Liver (tissue), 9 donors: ENCODE data around the gene REL. TPM values are rescaled to one million over a fixed set of nuclear protein-coding genes. Genes with fewer than 3 reads are reported as not detected.
A peak's percentile ranks its signal among the peaks of the same experiment; 100 is the strongest.

Experiments
- DNase-seq: peaks from one replicate; pipeline ENCODE4 v3.0.0-alpha.2; 2017; ENCODE audit warnings: low spot score
- H3K27ac ChIP-seq, 2 donors: one replicate each; pipeline ENCODE4 v1.7.0; 2013; ENCODE audit warnings: inconsistent platforms in 2 of 2, low read length in 2 of 2, control low read depth in 1 of 2, low read depth in 1 of 2, mild to moderate bottlenecking in 1 of 2
- H3K27me3 ChIP-seq, 4 donors: one replicate each; pipeline versions ENCODE4 v1.6.1 to v1.7.0; 2013; ENCODE audit warnings: low read length in 3 of 4, inconsistent platforms in 1 of 4, mild to moderate bottlenecking in 1 of 4, moderate library complexity in 1 of 4; ENCODE audit not compliant: control insufficient read depth in 4 of 4, insufficient read depth in 4 of 4
- H3K36me3 ChIP-seq, 4 donors: one replicate each; pipeline versions ENCODE4 v1.6.1 to v1.7.0; 2013; ENCODE audit warnings: low read length in 3 of 4, mild to moderate bottlenecking in 3 of 4, low read depth in 1 of 4, moderate library complexity in 1 of 4; ENCODE audit not compliant: control insufficient read depth in 4 of 4, insufficient read depth in 3 of 4
- H3K4me1 ChIP-seq, 4 donors: one replicate each; pipeline versions ENCODE4 v1.6.1 to v1.7.0; 2013; ENCODE audit warnings: low read length in 3 of 4, mild to moderate bottlenecking in 3 of 4, moderate library complexity in 1 of 4; ENCODE audit not compliant: control insufficient read depth in 4 of 4, insufficient read depth in 4 of 4
- H3K4me3 ChIP-seq, 3 donors: one replicate each; pipeline versions ENCODE4 v1.6.1 to v1.7.0; 2013; ENCODE audit warnings: low read length in 3 of 3, control low read depth in 1 of 3, low read depth in 1 of 3, mild to moderate bottlenecking in 1 of 3
- H3K9ac ChIP-seq, 2 donors: one replicate each; pipeline ENCODE4 v1.7.0; 2013; ENCODE audit warnings: low read length in 2 of 2, mild to moderate bottlenecking in 2 of 2, moderate library complexity in 2 of 2, control low read depth in 1 of 2, low read depth in 1 of 2
- H3K9me3 ChIP-seq, 4 donors: one replicate each; pipeline versions ENCODE4 v1.6.1 to v1.7.0; 2013; ENCODE audit warnings: low read length in 3 of 4; ENCODE audit not compliant: control insufficient read depth in 4 of 4
- EGR1 ChIP-seq, 2 donors: IDR thresholded peaks; 2 replicates each; pipeline ENCODE4 v1.6.1; 2016 to 2018; ENCODE audit warnings: antibody characterized with exemption in 2 of 2, low read depth in 2 of 2
- FOXA1 ChIP-seq: IDR thresholded peaks from 2 replicates; pipeline ENCODE4 v1.6.1; 2016; ENCODE audit warnings: antibody characterized with exemption
- FOXA2 ChIP-seq: IDR thresholded peaks from 2 replicates; pipeline ENCODE4 v1.6.1; 2016; ENCODE audit warnings: antibody characterized with exemption
- HNF4A ChIP-seq, 2 donors: conservative IDR thresholded peaks; 2 replicates each; pipeline ENCODE4 v1.6.1; 2016; ENCODE audit warnings: antibody characterized with exemption in 2 of 2, mild to moderate bottlenecking in 2 of 2
- HNF4G ChIP-seq: IDR thresholded peaks from 2 replicates; pipeline ENCODE4 v1.6.1; 2016; ENCODE audit warnings: antibody characterized with exemption
- JUND ChIP-seq, 2 donors: IDR thresholded peaks; 2 replicates each; pipeline ENCODE4 v1.6.1; 2016; ENCODE audit warnings: antibody characterized with exemption in 2 of 2
- NR2F2 ChIP-seq: IDR thresholded peaks from 2 replicates; pipeline ENCODE4 v1.6.1; 2016; ENCODE audit warnings: antibody characterized with exemption
- RAD21 ChIP-seq, 2 donors: IDR thresholded peaks; 2 replicates each; pipeline ENCODE4 v1.6.1; 2016; ENCODE audit warnings: antibody characterized with exemption in 2 of 2, mild to moderate bottlenecking in 2 of 2
- SP1 ChIP-seq: IDR thresholded peaks from 2 replicates; pipeline ENCODE4 v1.6.1; 2018; ENCODE audit warnings: antibody characterized with exemption, mild to moderate bottlenecking
- TAF1 ChIP-seq: conservative IDR thresholded peaks from 2 replicates; pipeline ENCODE4 v1.6.1; 2016; ENCODE audit warnings: antibody characterized with exemption, mild to moderate bottlenecking
- YY1 ChIP-seq: IDR thresholded peaks from 2 replicates; pipeline ENCODE4 v1.6.1; 2016; ENCODE audit warnings: antibody characterized with exemption, mild to moderate bottlenecking
- WGBS: extraction: QIAGEN DNeasy Blood & Tissue Kit; methylation state at CpG from one replicate; pipeline ENCODE4 v1.1.7; 2013; 5-methylcytosine and 5-hydroxymethylcytosine counted together
- polyA plus RNA-seq, 2 donors: library from polyadenylated mRNA; stranded (reverse) in 1 of 2; unstranded in 1 of 2; fragments of 200-250 nt in 1 of 2; fragments of >200 nt in 1 of 2; fragmentation: Nextera tagmentation in 1 of 2; extraction: Ambion mirVana in 1 of 2; gene quantifications; one replicate each; pipeline versions ENCODE4 v1.2.1 to v1.2.3, GENCODE V29; 2013 to 2015
- total RNA-seq, 2 donors: library from RNA; depleted of rRNA; stranded (reverse); fragments of >200 nt; gene quantifications; one replicate each; pipeline ENCODE4 v1.2.3, GENCODE V29; 2014
- TF ChIP-seq, protein P1 (sequence below): IDR thresholded peaks from 2 replicates; pipeline ENCODE4 v1.6.1; 2016; ENCODE audit warnings: antibody characterized with exemption
- TF ChIP-seq, protein P2 (sequence below): IDR thresholded peaks from 2 replicates; pipeline ENCODE4 v1.6.1; 2016; ENCODE audit warnings: antibody characterized with exemption
- TF ChIP-seq, protein P3 (sequence below): IDR thresholded peaks from 2 replicates; pipeline ENCODE4 v1.6.1; 2016; ENCODE audit warnings: antibody characterized with exemption, mild to moderate bottlenecking
- donor health status: healthy.
- donor health status: healthy.
- donor health status: healthy.
- donor health status: healthy.
- donor health status: healthy.

REL gene
- total and polyA plus RNA-seq, 4 donors: 1.1 to 7.0 (median 4.4) TPM

DNA sequence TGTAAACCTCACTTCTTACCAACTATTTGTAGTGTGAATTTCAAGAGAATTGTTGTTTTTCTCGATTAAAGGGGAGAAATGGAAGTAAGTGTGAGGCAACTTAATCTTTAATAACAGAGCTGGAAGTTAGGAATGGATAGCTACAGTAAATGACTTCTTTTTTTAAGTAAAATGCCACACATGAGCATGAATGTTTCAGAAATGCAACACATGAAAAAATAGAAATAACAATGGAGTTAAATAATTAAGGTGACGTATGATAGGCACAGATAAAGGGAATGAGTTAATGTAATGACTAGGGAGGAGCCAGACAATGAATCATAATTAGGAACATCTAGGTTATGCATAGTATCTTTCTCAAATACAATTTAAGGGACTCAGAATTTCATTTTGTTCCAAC, 3.4 kb downstream of the REL start (continued):
- TF ChIP-seq, protein P1, sequence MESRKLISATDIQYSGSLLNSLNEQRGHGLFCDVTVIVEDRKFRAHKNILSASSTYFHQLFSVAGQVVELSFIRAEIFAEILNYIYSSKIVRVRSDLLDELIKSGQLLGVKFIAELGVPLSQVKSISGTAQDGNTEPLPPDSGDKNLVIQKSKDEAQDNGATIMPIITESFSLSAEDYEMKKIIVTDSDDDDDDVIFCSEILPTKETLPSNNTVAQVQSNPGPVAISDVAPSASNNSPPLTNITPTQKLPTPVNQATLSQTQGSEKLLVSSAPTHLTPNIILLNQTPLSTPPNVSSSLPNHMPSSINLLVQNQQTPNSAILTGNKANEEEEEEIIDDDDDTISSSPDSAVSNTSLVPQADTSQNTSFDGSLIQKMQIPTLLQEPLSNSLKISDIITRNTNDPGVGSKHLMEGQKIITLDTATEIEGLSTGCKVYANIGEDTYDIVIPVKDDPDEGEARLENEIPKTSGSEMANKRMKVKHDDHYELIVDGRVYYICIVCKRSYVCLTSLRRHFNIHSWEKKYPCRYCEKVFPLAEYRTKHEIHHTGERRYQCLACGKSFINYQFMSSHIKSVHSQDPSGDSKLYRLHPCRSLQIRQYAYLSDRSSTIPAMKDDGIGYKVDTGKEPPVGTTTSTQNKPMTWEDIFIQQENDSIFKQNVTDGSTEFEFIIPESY: no peak

DNA sequence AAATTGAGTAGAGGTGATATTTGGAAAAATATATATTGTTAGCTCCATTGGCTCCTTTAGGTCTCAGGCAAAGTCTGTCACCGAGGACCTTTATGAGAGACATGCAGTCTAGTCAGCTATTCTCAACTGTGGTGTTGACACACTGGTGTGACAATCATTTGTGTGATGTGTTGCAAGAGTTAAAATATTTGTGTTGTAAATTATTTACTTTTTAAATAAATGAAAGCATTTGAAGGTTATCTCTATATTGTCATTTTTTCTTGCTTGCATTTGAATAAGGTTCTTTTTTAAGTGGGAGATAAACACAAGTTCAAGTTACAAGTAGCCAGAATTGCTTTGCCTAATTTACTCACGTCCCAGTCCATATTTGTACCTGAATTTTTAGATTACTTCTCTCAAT, 4.3 kb downstream of the REL start:
- H3K27ac ChIP-seq: no peak overlapping the region
- peaks cover 0 to 26% (median 16%) of the 10 kb centered on the region in 4 donors for H3K4me1 ChIP-seq
- peak; percentile 51 for TF ChIP-seq TAF1
- TF ChIP-seq FOXA2: peak; percentile 52
- no peak for TF ChIP-seq NR2F2
- peak; percentile 4 for TF ChIP-seq YY1
- no peaks in the 10 kb centered on the region for H3K27me3 ChIP-seq
- H3K4me3 ChIP-seq: no peak overlapping the region
- peaks cover 0 to 4% (median 0%) of the 10 kb centered on the region in 4 donors for H3K36me3 ChIP-seq
- DNase-seq: no peak
- H3K9ac ChIP-seq: no peak overlapping the region
- 21% methylated on average over 2 of the region's 2 CpGs for WGBS
- no peaks in the 10 kb centered on the region for H3K9me3 ChIP-seq

DNA sequence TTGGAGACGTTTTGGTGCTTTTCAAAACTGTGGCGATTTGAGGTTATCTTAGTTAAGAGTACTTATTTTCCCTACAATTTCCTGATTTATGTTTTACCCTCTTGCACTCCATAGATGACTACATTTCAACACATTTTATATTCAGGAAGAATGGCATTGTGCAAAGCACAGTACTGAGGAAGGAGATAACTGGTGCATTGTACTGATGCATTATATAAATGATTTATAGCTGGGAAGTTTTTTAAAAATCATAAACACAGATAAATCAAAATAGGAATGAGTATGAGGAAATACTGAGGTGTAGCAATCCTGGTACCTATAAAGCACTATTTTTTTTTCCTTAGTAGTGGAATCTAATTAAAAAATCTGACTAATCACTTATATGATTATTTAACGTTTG, 5.6 kb downstream of the REL start:
- Histone ChIP-seq H3K9ac (no peak overlapping the region), H3K36me3 (peaks cover 0 to 4% (median 2%) of the 10 kb centered on the region in 4 donors), H3K4me3 (no peak overlapping the region), H3K9me3 (no peaks in the 10 kb centered on the region), H3K27me3 (no peaks in the 10 kb centered on the region), H3K27ac (no peak overlapping the region), H3K4me1 (peaks cover 0 to 26% (median 16%) of the 10 kb centered on the region in 4 donors)
- WGBS: 37% methylated on average over 3 of the region's 3 CpGs
- DNase-seq: no peak
- TF ChIP-seq TAF1: no peak
- TF ChIP-seq JUND (IDR thresholded peaks at IDR 0.05): no peak
- no peak for TF ChIP-seq FOXA2
- no peak for TF ChIP-seq HNF4A (conservative IDR thresholded peaks at IDR 0.05)
- no peak for TF ChIP-seq YY1
- no peak for TF ChIP-seq FOXA1
- TF ChIP-seq SP1: no peak
- TF ChIP-seq, protein P2, sequence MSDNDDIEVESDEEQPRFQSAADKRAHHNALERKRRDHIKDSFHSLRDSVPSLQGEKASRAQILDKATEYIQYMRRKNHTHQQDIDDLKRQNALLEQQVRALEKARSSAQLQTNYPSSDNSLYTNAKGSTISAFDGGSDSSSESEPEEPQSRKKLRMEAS: no peak
- TF ChIP-seq HNF4G: no peak
- TF ChIP-seq EGR1 (IDR thresholded peaks at IDR 0.05; ENCODE audit: low read depth in 2 of 2): no peak
- TF ChIP-seq RAD21 (IDR thresholded peaks at IDR 0.05): no peak
- TF ChIP-seq, protein P3, sequence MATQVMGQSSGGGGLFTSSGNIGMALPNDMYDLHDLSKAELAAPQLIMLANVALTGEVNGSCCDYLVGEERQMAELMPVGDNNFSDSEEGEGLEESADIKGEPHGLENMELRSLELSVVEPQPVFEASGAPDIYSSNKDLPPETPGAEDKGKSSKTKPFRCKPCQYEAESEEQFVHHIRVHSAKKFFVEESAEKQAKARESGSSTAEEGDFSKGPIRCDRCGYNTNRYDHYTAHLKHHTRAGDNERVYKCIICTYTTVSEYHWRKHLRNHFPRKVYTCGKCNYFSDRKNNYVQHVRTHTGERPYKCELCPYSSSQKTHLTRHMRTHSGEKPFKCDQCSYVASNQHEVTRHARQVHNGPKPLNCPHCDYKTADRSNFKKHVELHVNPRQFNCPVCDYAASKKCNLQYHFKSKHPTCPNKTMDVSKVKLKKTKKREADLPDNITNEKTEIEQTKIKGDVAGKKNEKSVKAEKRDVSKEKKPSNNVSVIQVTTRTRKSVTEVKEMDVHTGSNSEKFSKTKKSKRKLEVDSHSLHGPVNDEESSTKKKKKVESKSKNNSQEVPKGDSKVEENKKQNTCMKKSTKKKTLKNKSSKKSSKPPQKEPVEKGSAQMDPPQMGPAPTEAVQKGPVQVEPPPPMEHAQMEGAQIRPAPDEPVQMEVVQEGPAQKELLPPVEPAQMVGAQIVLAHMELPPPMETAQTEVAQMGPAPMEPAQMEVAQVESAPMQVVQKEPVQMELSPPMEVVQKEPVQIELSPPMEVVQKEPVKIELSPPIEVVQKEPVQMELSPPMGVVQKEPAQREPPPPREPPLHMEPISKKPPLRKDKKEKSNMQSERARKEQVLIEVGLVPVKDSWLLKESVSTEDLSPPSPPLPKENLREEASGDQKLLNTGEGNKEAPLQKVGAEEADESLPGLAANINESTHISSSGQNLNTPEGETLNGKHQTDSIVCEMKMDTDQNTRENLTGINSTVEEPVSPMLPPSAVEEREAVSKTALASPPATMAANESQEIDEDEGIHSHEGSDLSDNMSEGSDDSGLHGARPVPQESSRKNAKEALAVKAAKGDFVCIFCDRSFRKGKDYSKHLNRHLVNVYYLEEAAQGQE: no peak
